Measurements from ENCODE around the gene ACOXL.

The ACOXL gene

DNA sequence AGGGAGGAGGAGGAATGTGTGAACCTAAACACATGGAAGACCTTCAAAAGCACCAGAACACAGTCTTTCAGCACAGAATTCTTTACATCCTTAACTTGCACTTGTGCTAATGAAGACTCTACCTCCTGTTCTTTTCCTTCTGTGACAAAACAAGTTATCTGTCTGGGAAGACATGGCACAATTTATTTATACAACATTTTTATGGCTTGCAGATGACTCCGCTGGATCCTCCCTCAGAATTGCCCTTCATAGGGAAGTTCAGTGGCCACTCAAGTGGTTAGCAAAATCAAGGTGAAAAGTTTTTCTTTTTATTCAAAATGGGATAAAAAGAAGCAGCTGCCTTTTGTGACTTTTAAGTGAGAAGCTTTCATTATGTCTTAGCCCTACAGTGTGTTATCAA lies 409.7 kb downstream of the ACOXL start:
- Histone ChIP-seq H3K9me2 (ENCODE audit: low read depth, low read length) (no peaks in the 10 kb centered on the region), H4K20me1 (ENCODE audit: insufficient read depth, low read length) (peaks cover 6% of the 10 kb centered on the region; the same call in 1 of the 2 replicates), H3K27ac (ENCODE audit: low read depth, low read length, poor library complexity, severe bottlenecking) (peak overlapping the region; percentile 15), H3K36me3 (ENCODE audit: insufficient read depth, low read length) (peaks cover 95% of the 10 kb centered on the region), H3K27me3 (ENCODE audit: insufficient read depth, low read length) (no peaks in the 10 kb centered on the region), H3K4me3 (ENCODE audit: low read depth, low read length, poor library complexity, severe bottlenecking) (no peak overlapping the region), H3K79me2 (ENCODE audit: insufficient read depth, low read length) (peaks cover 95% of the 10 kb centered on the region), H3K4me1 (ENCODE audit: insufficient read depth, low read length, severe bottlenecking) (peaks cover 83% of the 10 kb centered on the region), H3F3A (ENCODE audit: insufficient read depth, low read length) (0 out of 2 replicates have a peak, but pooled peaks cover 3% of the 10 kb centered on the region), H3K9ac (ENCODE audit: low read length) (no peak overlapping the region), H3K9me3 (ENCODE audit: low read length) (no peaks in the 10 kb centered on the region), H2AFZ (ENCODE audit: low read length) (no peak overlapping the region), H3K4me2 (ENCODE audit: low read length) (no peak overlapping the region; the same call in 1 of the 2 replicates)
- no peak for TF ChIP-seq EZH2 (IDR thresholded peaks at IDR 0.05; ENCODE audit: borderline replicate concordance, low read length)
- TF ChIP-seq CTCF (IDR thresholded peaks at IDR 0.05; ENCODE audit: low read length) = no peak

DNA sequence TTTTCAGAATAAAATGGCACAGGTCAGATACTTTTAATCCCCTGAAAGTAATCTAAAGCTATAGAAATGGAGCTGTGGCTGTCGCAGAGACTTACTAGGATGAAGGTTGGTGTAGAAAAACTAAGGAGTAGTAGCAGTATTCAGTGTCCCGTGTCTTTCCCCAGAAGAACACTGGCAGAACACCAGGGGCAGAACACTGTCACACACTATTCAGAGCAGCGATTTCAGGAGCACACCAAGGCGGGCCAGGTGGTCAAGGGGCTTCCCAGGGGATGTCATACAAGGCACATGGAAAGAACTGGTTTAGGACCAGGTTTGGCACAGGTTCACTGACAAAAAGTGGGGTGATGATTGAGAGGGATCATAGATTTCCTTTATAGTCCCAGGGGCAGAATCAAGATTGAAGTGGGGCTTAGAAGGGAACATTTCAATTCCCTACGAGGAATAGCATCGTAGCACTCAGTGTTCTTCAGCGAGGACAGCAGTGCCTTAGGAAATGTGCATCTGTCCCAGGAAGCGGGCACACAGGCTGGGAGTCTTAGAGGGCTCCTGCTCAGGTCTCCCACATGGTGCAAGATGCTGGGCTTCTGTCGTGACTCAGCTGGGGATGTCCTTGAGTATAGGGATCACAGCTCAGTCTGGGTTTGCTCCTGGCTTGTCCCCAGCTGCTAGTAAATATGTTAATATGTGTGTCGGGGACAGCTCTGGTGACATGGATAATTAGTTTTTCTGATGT lies 410.9 kb downstream of the ACOXL start:
- Histone ChIP-seq H3F3A (ENCODE audit: insufficient read depth, low read length) (0 out of 2 replicates have a peak, but pooled peaks cover 3% of the 10 kb centered on the region), H3K27me3 (ENCODE audit: insufficient read depth, low read length) (no peaks in the 10 kb centered on the region), H2AFZ (ENCODE audit: low read length) (no peak overlapping the region), H3K9me2 (ENCODE audit: low read depth, low read length) (no peaks in the 10 kb centered on the region), H3K4me2 (ENCODE audit: low read length) (no peak overlapping the region; the same call in 1 of the 2 replicates), H3K9me3 (ENCODE audit: low read length) (no peaks in the 10 kb centered on the region), H3K4me3 (ENCODE audit: low read depth, low read length, poor library complexity, severe bottlenecking) (no peak overlapping the region), H3K36me3 (ENCODE audit: insufficient read depth, low read length) (peaks cover 95% of the 10 kb centered on the region), H4K20me1 (ENCODE audit: insufficient read depth, low read length) (peaks cover 6% of the 10 kb centered on the region; the same call in 1 of the 2 replicates), H3K4me1 (ENCODE audit: insufficient read depth, low read length, severe bottlenecking) (peaks cover 86% of the 10 kb centered on the region), H3K9ac (ENCODE audit: low read length) (no peak overlapping the region; the same call in 1 of the 2 replicates), H3K79me2 (ENCODE audit: insufficient read depth, low read length) (peaks cover 95% of the 10 kb centered on the region), H3K27ac (ENCODE audit: low read depth, low read length, poor library complexity, severe bottlenecking) (peak overlapping the region; percentile 21)
- no peak for TF ChIP-seq CTCF (IDR thresholded peaks at IDR 0.05; ENCODE audit: low read length)
- TF ChIP-seq EZH2 (IDR thresholded peaks at IDR 0.05; ENCODE audit: borderline replicate concordance, low read length) = no peak

DNA sequence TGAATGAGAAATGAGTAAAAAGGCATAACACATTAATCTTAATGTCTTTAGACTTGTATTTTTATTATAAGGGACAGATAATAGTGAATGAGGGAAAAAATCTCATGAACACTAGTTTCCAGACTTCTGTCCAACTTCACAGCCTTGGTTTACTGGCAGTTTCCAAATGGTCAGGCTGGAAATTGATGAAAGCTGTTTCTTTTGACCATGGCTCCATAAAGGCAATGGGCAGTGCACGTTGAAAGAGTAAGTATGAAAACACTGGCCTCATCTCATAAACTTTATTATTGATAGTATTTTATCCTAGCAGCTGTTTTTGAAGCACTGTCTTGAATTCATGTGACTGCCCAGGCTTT lies 411.4 kb downstream of the ACOXL start:
- peaks cover 95% of the 10 kb centered on the region for H3K36me3 ChIP-seq (ENCODE audit: insufficient read depth, low read length)
- no peak overlapping the region for H3K9ac ChIP-seq (ENCODE audit: low read length)
- H2AFZ ChIP-seq (ENCODE audit: low read length) = no peak overlapping the region
- no peaks in the 10 kb centered on the region for H3K9me2 ChIP-seq (ENCODE audit: low read depth, low read length)
- no peaks in the 10 kb centered on the region for H3K9me3 ChIP-seq (ENCODE audit: low read length)
- H4K20me1 ChIP-seq (ENCODE audit: insufficient read depth, low read length) = peaks cover 6% of the 10 kb centered on the region; the same call in 1 of the 2 replicates
- H3K4me2 ChIP-seq (ENCODE audit: low read length) = no peak overlapping the region
- TF ChIP-seq CTCF (IDR thresholded peaks at IDR 0.05; ENCODE audit: low read length) = no peak
- no peak for TF ChIP-seq EZH2 (IDR thresholded peaks at IDR 0.05; ENCODE audit: borderline replicate concordance, low read length)
- no peak overlapping the region for H3K4me3 ChIP-seq (ENCODE audit: low read depth, low read length, poor library complexity, severe bottlenecking)
- H3K27me3 ChIP-seq (ENCODE audit: insufficient read depth, low read length) = no peaks in the 10 kb centered on the region
- peak overlapping the region; percentile 15 for H3K27ac ChIP-seq (ENCODE audit: low read depth, low read length, poor library complexity, severe bottlenecking)
- H3F3A ChIP-seq (ENCODE audit: insufficient read depth, low read length) = 0 out of 2 replicates have a peak, but pooled peaks cover 3% of the 10 kb centered on the region
- H3K79me2 ChIP-seq (ENCODE audit: insufficient read depth, low read length) = peaks cover 95% of the 10 kb centered on the region
- H3K4me1 ChIP-seq (ENCODE audit: insufficient read depth, low read length, severe bottlenecking) = peaks cover 86% of the 10 kb centered on the region
